Fibroblast of pulmonary artery (primary cell): Measurements from ENCODE around the gene AZI2.

Source experiments
- DNase-seq: peaks from one replicate; pipeline ENCODE4 v3.0.0-alpha.2; 2010; ENCODE audit warnings: low read depth
- H3K4me3 ChIP-seq: replicated peaks from 2 replicates; pipeline ENCODE4 v1.5.1; 2011; ENCODE audit warnings: low read depth, mild to moderate bottlenecking, control low read depth, low read length, moderate library complexity
- CTCF ChIP-seq: IDR thresholded peaks from 2 replicates; pipeline ENCODE4 v1.5.1; 2011; ENCODE audit warnings: mild to moderate bottlenecking, control low read depth, low read length, inconsistent platforms; ENCODE audit errors: missing control alignments

AZI2 gene

DNA sequence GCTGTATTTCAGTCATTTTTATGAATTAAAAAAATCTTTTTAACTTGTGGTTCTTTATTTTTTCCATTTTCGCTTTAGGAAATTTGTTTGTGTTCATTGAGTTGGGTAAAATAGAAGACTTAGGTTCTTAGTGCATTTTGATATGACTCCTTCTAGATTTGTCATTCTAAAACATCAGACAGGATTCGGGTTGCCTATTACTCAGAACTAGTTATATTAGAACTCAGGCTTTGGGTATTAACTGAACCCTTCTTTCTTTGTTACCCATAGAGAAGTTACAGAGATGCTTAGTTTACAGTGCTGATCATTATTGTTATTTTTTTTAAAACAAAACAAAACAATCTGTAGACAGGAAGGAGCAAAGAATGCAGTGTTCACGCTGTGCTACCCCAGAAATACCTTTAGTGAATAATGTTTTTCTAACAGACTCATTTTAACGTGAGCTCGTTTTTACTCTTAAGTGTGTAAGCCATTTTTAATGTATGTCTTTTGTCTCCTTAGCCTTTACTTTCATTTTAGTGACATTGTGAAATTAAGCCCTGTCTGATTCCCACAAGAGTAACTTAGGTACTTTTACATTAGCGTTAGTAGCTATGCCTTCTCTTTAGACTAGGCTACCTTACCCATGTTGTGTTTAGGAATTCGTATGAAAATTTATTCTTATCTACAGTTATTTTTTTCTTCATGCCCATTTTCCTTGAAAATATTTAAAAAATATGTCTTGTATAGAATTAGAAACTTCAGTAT is 53.8 kb downstream of the AZI2 start:
- no peak overlapping the region for H3K4me3 ChIP-seq
- no peak for DNase-seq

DNA sequence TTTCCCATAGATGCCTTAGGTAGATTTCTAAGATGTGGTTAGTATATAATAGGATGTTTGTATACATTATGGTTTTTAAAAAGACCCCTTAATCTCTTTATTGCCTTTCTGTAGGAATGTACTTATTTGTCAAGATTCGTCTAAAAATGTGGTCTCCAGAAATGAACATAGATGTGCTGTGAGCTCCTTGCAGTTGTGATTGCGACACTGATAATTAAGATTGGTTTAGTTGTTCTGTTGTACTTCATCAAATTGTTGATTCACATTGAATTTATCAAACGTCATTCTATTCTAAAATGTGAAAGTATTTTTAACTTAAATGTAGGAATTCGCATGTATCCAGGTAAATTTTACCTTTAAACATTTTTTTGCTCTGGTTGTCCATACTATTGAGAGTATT is 56.0 kb downstream of the AZI2 start:
- no peak for TF ChIP-seq CTCF
- H3K4me3 ChIP-seq = no peak overlapping the region

More for the DNA sequence above, 53.8 kb downstream of the AZI2 start:
- no peak for TF ChIP-seq CTCF

GRCh38 chr3:28291577-28291976 is 57.0 kb downstream of the AZI2 start:
- H3K4me3 ChIP-seq = no peak overlapping the region
- DNase-seq = no peak
- no peak for TF ChIP-seq CTCF

More for the DNA sequence above, 56.0 kb downstream of the AZI2 start:
- DNase-seq = no peak

DNA sequence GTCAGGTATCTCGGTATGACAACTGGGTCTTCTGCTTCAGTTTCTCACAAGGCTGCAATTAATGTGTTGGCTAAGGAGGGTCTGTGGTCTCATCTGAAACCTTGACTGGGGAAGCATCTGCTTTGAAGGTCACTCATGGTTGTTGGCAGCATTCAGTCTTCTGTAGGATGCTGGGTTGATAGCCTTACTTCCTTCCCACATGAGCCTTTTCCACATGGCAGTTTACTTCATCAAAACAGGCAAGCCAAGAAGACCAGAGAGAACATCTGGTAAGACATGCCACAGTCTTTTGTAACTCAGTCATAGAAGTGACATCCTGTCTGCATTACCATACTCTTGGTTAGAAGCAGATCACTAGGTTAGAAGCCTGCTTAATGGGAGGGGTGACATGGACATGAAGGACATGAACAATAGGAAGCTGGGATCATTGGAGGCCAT is 57.7 kb downstream of the AZI2 start:
- TF ChIP-seq CTCF = no peak
- H3K4me3 ChIP-seq = no peak overlapping the region
- DNase-seq = no peak

- H3K4me3 ChIP-seq = no peak overlapping the region
- no peak for DNase-seq
- TF ChIP-seq CTCF = no peak
Measured at GRCh38 chr3:28287046-28287445, 61.6 kb downstream of the AZI2 start.

DNA sequence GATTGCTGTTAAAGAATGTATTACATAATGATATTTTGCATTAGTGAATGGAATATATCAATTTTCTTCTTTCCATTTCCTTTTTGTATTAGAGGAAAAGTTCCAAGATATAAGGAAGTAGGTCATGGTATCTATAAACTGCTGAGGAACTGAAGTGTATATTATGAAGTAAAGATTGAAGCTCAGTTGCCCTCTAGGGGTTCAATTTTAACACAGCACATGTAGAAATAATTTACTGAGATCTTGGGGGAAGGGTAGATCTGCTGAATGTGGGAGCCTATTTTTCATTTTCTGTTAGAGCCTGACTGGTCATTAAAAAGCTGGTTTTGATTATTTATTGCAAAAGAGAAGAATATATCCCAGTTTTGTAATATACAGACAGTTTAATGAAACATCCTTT is 62.0 kb downstream of the AZI2 start:
- peak; percentile 67 for TF ChIP-seq CTCF
- H3K4me3 ChIP-seq = no peak overlapping the region
- peak; percentile 67 for DNase-seq

DNA sequence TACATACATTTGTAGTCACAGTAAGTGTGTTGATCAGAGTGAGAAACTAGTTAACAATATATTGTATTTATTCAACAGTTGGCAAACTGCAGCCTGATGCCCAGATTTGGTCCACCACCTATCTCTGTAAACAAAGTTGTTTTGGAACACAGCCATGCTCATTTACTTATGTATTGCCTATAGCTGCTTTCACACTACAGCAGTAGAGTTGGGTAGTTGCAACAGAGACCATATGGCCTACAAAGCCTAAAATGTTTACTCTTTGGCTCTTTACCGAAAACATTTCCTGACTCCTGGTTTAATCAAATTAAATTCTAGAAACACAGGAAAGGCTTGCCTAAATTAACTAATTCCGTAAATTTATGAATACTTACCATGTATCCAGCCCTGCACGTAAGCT is 67.8 kb downstream of the AZI2 start:
- DNase-seq = no peak
- TF ChIP-seq CTCF = no peak
- no peak overlapping the region for H3K4me3 ChIP-seq
